ENCODE results near the gene ATP6V0B. TPM values are rescaled to one million over a fixed set of nuclear protein-coding genes. Genes with fewer than 3 reads are reported as not detected.

The ATP6V0B gene
- polyA plus RNA-seq, 2 of the 4 experiments (the other 2 are of a cell fraction): 97.0 to 101 TPM

DNA sequence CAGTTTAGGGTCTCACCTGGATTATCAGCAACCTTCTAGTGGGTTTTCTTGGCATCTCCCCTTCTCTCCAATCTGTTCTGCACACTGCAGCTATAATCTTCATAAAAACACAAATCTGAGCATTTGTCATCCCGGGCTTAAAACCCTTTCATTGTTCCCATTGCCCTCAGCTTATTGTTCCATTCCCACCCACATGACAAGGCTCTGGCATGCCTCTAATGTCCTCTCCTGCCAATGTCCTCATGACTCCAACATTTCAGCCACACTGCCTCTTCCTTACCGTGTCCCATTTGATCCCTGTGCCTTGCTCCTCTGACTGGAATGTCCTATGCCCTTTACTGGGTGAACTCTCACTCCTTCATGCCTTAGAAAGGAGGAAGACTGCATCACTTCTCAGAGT is 12.4 kb upstream of the ATP6V0B start:
- Histone ChIP-seq H3K27ac (no peak overlapping the region), H3K9me3 (no peaks in the 10 kb centered on the region), H3K4me1 (no peaks in the 10 kb centered on the region), H3K4me3 (no peak overlapping the region), H3K4me2 (no peak overlapping the region)
- TF ChIP-seq EHF (CRISPR knock-in tag; IDR thresholded peaks at IDR 0.05): no peak
- TF ChIP-seq, protein P1, sequence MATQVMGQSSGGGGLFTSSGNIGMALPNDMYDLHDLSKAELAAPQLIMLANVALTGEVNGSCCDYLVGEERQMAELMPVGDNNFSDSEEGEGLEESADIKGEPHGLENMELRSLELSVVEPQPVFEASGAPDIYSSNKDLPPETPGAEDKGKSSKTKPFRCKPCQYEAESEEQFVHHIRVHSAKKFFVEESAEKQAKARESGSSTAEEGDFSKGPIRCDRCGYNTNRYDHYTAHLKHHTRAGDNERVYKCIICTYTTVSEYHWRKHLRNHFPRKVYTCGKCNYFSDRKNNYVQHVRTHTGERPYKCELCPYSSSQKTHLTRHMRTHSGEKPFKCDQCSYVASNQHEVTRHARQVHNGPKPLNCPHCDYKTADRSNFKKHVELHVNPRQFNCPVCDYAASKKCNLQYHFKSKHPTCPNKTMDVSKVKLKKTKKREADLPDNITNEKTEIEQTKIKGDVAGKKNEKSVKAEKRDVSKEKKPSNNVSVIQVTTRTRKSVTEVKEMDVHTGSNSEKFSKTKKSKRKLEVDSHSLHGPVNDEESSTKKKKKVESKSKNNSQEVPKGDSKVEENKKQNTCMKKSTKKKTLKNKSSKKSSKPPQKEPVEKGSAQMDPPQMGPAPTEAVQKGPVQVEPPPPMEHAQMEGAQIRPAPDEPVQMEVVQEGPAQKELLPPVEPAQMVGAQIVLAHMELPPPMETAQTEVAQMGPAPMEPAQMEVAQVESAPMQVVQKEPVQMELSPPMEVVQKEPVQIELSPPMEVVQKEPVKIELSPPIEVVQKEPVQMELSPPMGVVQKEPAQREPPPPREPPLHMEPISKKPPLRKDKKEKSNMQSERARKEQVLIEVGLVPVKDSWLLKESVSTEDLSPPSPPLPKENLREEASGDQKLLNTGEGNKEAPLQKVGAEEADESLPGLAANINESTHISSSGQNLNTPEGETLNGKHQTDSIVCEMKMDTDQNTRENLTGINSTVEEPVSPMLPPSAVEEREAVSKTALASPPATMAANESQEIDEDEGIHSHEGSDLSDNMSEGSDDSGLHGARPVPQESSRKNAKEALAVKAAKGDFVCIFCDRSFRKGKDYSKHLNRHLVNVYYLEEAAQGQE (IDR thresholded peaks at IDR 0.05): no peak
- no peak for TF ChIP-seq TP53 (CRISPR knock-in tag; IDR thresholded peaks at IDR 0.05)
- no peak for TF ChIP-seq BHLHE40 (IDR thresholded peaks at IDR 0.05; ENCODE audit: low read depth, low read length)
- no peak for TF ChIP-seq HOXB5 (CRISPR knock-in tag; IDR thresholded peaks at IDR 0.05)
- TF ChIP-seq NFE2L2 (conservative IDR thresholded peaks at IDR 0.05; ENCODE audit: low read length): no peak
- TF ChIP-seq PHF8 (IDR thresholded peaks at IDR 0.05; ENCODE audit: borderline replicate concordance, low read depth): no peak
- TF ChIP-seq, protein P2, sequence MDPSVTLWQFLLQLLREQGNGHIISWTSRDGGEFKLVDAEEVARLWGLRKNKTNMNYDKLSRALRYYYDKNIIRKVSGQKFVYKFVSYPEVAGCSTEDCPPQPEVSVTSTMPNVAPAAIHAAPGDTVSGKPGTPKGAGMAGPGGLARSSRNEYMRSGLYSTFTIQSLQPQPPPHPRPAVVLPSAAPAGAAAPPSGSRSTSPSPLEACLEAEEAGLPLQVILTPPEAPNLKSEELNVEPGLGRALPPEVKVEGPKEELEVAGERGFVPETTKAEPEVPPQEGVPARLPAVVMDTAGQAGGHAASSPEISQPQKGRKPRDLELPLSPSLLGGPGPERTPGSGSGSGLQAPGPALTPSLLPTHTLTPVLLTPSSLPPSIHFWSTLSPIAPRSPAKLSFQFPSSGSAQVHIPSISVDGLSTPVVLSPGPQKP (IDR thresholded peaks at IDR 0.05; ENCODE audit: low read depth, low read length): no peak
- TF ChIP-seq, protein P3, sequence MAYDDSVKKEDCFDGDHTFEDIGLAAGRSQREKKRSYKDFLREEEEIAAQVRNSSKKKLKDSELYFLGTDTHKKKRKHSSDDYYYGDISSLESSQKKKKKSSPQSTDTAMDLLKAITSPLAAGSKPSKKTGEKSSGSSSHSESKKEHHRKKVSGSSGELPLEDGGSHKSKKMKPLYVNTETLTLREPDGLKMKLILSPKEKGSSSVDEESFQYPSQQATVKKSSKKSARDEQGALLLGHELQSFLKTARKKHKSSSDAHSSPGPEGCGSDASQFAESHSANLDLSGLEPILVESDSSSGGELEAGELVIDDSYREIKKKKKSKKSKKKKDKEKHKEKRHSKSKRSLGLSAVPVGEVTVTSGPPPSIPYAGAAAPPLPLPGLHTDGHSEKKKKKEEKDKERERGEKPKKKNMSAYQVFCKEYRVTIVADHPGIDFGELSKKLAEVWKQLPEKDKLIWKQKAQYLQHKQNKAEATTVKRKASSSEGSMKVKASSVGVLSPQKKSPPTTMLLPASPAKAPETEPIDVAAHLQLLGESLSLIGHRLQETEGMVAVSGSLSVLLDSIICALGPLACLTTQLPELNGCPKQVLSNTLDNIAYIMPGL (CRISPR knock-in tag; IDR thresholded peaks at IDR 0.05; ENCODE audit: borderline replicate concordance): no peak
- no peak for TF ChIP-seq RAD21 (conservative IDR thresholded peaks at IDR 0.05 in 1 of 2, IDR thresholded peaks at IDR 0.05 in 1 of 2)
- ATAC-seq: no peak
- CTCF ChIA-PET: interaction anchor here (2.0 kb wide), 1 partner anchor 13 kb away, joined by 5 read pairs; no protein-coding TSS in a partner anchor
- 62% methylated on average over 2 of the region's 2 CpGs for WGBS (ENCODE audit: missing lambda C conversion rate)
- POLR2A ChIA-PET: no interaction called here
- FAIRE-seq: no peak
- no peak for DNase-seq (ENCODE audit: low read depth in 1 of 2, low spot score in 1 of 2)

DNA sequence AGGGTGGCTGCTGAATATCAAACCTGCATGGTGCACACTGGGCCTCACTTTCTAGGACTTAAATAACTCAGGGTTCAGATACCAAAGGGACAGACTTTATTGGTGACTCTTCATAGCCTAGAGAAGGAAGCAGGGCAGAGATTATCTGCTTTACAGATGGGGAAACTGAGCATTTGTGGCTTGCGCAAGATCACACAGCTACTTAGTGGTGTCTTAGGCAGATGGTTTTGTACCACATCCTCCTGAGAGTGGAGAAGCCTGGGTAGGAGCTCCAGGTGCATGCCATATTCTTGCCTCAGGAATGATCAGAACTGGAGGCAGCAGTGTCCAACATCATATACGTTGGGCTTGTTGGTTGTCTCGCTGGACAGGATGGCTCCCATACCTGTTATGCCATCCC is 11.8 kb upstream of the ATP6V0B start:
- POLR2A ChIA-PET: no interaction called here
- TF ChIP-seq HOXB13 (CRISPR knock-in tag; IDR thresholded peaks at IDR 0.05; ENCODE audit: low read depth) (no peak), MYC (IDR thresholded peaks at IDR 0.05; ENCODE audit: borderline replicate concordance, low read length) (no peak), TP53 (CRISPR knock-in tag; IDR thresholded peaks at IDR 0.05) (no peak), NR3C1 (IDR thresholded peaks at IDR 0.05) (no peak), FOSB (CRISPR knock-in tag; IDR thresholded peaks at IDR 0.05) (no peak), JUN (IDR thresholded peaks at IDR 0.05) (no peak), CEBPB (IDR thresholded peaks at IDR 0.05) (no peak), CHD2 (IDR thresholded peaks at IDR 0.05; ENCODE audit: low read length, partially characterized antibody) (no peak), ESRRA (IDR thresholded peaks at IDR 0.05; ENCODE audit: borderline replicate concordance, low read length) (no peak)
- TF ChIP-seq, protein P2 (IDR thresholded peaks at IDR 0.05; ENCODE audit: low read depth, low read length): no peak
- Histone ChIP-seq H3K4me2 (no peak overlapping the region), H3K4me3 (no peak overlapping the region), H3K9me3 (no peaks in the 10 kb centered on the region), H3K27ac (no peak overlapping the region), H3K4me1 (no peaks in the 10 kb centered on the region)
- WGBS (ENCODE audit: missing lambda C conversion rate): 100% methylated on average over 1 of the region's 3 CpGs
- no peak for DNase-seq (ENCODE audit: low read depth in 1 of 2, low spot score in 1 of 2)
- CTCF ChIA-PET: interaction anchor here (2.0 kb wide), 1 partner anchor 13 kb away, joined by 5 read pairs; no protein-coding TSS in a partner anchor
- no peak for ATAC-seq
- FAIRE-seq: no peak

Data from A549 (cell line).